ENCODE measurements around the gene SLC16A4. TPM values are rescaled to one million over a fixed set of nuclear protein-coding genes. Genes with fewer than 3 reads are reported as not detected.
A peak's percentile ranks its signal among the peaks of the same experiment; 100 is the strongest.
"Not testable (repeated sequence)": the region's sequence is repeated elsewhere in the genome, so short reads cannot be mapped to it uniquely, and the experiment has no call there.

The SLC16A4 gene
- polyA plus RNA-seq, 1 donor from 2014 or later = 3.6 TPM

- no peak overlapping the region for H3K27ac Mint-ChIP-seq
- H3K27me3 Mint-ChIP-seq = peaks cover 5% of the 10 kb centered on the region
- peaks cover 0 to 4% (median 3%) of the 10 kb centered on the region in 3 donors for H3K9me3 Mint-ChIP-seq
- no peak overlapping the region for H3K4me3 Mint-ChIP-seq
- H3K4me1 Mint-ChIP-seq = no peaks in the 10 kb centered on the region
- no peaks in the 10 kb centered on the region for H3K36me3 Mint-ChIP-seq
Measured at GRCh38 chr1:110420874-110421793, 30.3 kb upstream of the SLC16A4 start.

- Mint-ChIP-seq H3K27ac (no peak overlapping the region), H3K27me3 (peaks cover 4% of the 10 kb centered on the region), H3K4me1 (no peaks in the 10 kb centered on the region), H3K4me3 (no peak overlapping the region), H3K9me3 (peaks cover 0 to 4% (median 3%) of the 10 kb centered on the region in 3 donors), H3K36me3 (no peaks in the 10 kb centered on the region)
Measured at GRCh38 chr1:110420023-110420662, 29.3 kb upstream of the SLC16A4 start.

GRCh38 chr1:110418729-110419128, 27.9 kb upstream of the SLC16A4 start:
- H3K27me3 Mint-ChIP-seq = peaks cover 2% of the 10 kb centered on the region
- H3K9me3 Mint-ChIP-seq = peaks cover 0 to 4% (median 3%) of the 10 kb centered on the region in 3 donors
- no peak overlapping the region for H3K27ac Mint-ChIP-seq
- H3K4me3 Mint-ChIP-seq = no peak overlapping the region
- H3K4me1 Mint-ChIP-seq = peaks cover 0 to 2% (median 0%) of the 10 kb centered on the region in 3 donors
- H3K36me3 Mint-ChIP-seq = no peaks in the 10 kb centered on the region

- H3K36me3 Mint-ChIP-seq, H3K9me3 Mint-ChIP-seq, H3K4me3 Mint-ChIP-seq, H3K27me3 Mint-ChIP-seq: not testable (repeated sequence)
- H3K4me1 Mint-ChIP-seq = peaks cover 4 to 14% (median 12%) of the 10 kb centered on the region in 3 donors
- H3K27ac Mint-ChIP-seq = peak overlapping the region in 2 of 3 donors; percentile 28 to 42
Measured at GRCh38 chr1:110413045-110413444, 22.2 kb upstream of the SLC16A4 start.

- Mint-ChIP-seq H3K36me3 (peaks cover 4% of the 10 kb centered on the region), H3K4me1 (peaks cover 9 to 18% (median 16%) of the 10 kb centered on the region in 3 donors), H3K27me3 (no peaks in the 10 kb centered on the region), H3K27ac (peak overlapping the region; percentile 28 to 85 (median 42)), H3K4me3 (peak overlapping the region in 2 of 4 donors; percentile 6 to 86), H3K9me3 (no peaks in the 10 kb centered on the region)
Measured at GRCh38 chr1:110412576-110412975, 21.8 kb upstream of the SLC16A4 start.

GRCh38 chr1:110411173-110411735, 20.4 kb upstream of the SLC16A4 start:
- H3K4me1 Mint-ChIP-seq = peaks cover 13 to 20% (median 20%) of the 10 kb centered on the region in 3 donors
- H3K27me3 Mint-ChIP-seq = no peaks in the 10 kb centered on the region
- H3K4me3 Mint-ChIP-seq = peak overlapping the region in 1 of 4 donors; percentile 41
- peaks cover 7% of the 10 kb centered on the region for H3K36me3 Mint-ChIP-seq
- H3K27ac Mint-ChIP-seq = peak overlapping the region in 1 of 3 donors; percentile 12
- no peaks in the 10 kb centered on the region for H3K9me3 Mint-ChIP-seq

- H3K4me3 Mint-ChIP-seq = peak overlapping the region in 3 of 4 donors; percentile 80 to 86 (median 81)
- no peaks in the 10 kb centered on the region for H3K27me3 Mint-ChIP-seq
- peak overlapping the region in 1 of 3 donors; percentile 63 for H3K27ac Mint-ChIP-seq
- peaks cover 17 to 23% (median 21%) of the 10 kb centered on the region in 3 donors for H3K4me1 Mint-ChIP-seq
- H3K36me3 Mint-ChIP-seq = peaks cover 7% of the 10 kb centered on the region
- H3K9me3 Mint-ChIP-seq = no peaks in the 10 kb centered on the region
Measured at GRCh38 chr1:110409316-110409715, 18.5 kb upstream of the SLC16A4 start.

GRCh38 chr1:110408488-110408887, 17.7 kb upstream of the SLC16A4 start:
- Mint-ChIP-seq H3K27me3 (no peaks in the 10 kb centered on the region), H3K4me1 (peaks cover 17 to 23% (median 21%) of the 10 kb centered on the region in 3 donors), H3K9me3 (no peaks in the 10 kb centered on the region), H3K4me3 (peak overlapping the region; percentile 67 to 100 (median 83)), H3K36me3 (peaks cover 7% of the 10 kb centered on the region), H3K27ac (peak overlapping the region; percentile 63 to 100 (median 97))

GRCh38 chr1:110407260-110408210, 16.7 kb upstream of the SLC16A4 start, which contains the start of gene LAMTOR5:
Gene LAMTOR5, minus strand, starts transcription at chr1:110407694. Its CDS starts 74 bp downstream, at chr1:110407620.
- Mint-ChIP-seq H3K27ac (peak within 1 kb of the TSS; percentile 63 to 100 (median 97)), H3K4me1 (peaks cover 14 to 17% (median 16%) of the 10 kb centered on the region in 3 donors), H3K9me3 (no peaks in the 10 kb centered on the region), H3K36me3 (peaks cover 7% of the 10 kb centered on the region), H3K27me3 (no peaks in the 10 kb centered on the region), H3K4me3 (peak within 1 kb of the TSS; percentile 86 to 100 (median 99))

- H3K9me3 Mint-ChIP-seq, H3K27me3 Mint-ChIP-seq: not testable (repeated sequence)
- peak overlapping the region; percentile 86 to 100 (median 99) for H3K4me3 Mint-ChIP-seq
- H3K36me3 Mint-ChIP-seq = peaks cover 12% of the 10 kb centered on the region
- H3K4me1 Mint-ChIP-seq = peaks cover 12 to 16% (median 15%) of the 10 kb centered on the region in 3 donors
- peak overlapping the region; percentile 63 to 100 (median 70) for H3K27ac Mint-ChIP-seq
Measured at GRCh38 chr1:110406407-110406806, 15.6 kb upstream of the SLC16A4 start.

GRCh38 chr1:110404401-110404800, 13.6 kb upstream of the SLC16A4 start:
- Mint-ChIP-seq H3K27ac (peak overlapping the region in 1 of 3 donors; percentile 17), H3K4me3 (no peak overlapping the region), H3K27me3 (no peaks in the 10 kb centered on the region), H3K36me3 (peaks cover 14% of the 10 kb centered on the region), H3K4me1 (peaks cover 12 to 16% (median 15%) of the 10 kb centered on the region in 3 donors), H3K9me3 (no peaks in the 10 kb centered on the region)

GRCh38 chr1:110403805-110404204, 13.0 kb upstream of the SLC16A4 start:
- Mint-ChIP-seq H3K4me1 (peaks cover 12 to 16% (median 15%) of the 10 kb centered on the region in 3 donors), H3K27me3 (no peaks in the 10 kb centered on the region), H3K9me3 (no peaks in the 10 kb centered on the region), H3K27ac (peak overlapping the region in 2 of 3 donors; percentile 17 to 43), H3K36me3 (peaks cover 14% of the 10 kb centered on the region), H3K4me3 (no peak overlapping the region)

- H3K27ac Mint-ChIP-seq, H3K4me3 Mint-ChIP-seq, H3K4me1 Mint-ChIP-seq, H3K9me3 Mint-ChIP-seq, H3K36me3 Mint-ChIP-seq, H3K27me3 Mint-ChIP-seq: not testable (repeated sequence)
Measured at GRCh38 chr1:110396259-110396958, 5.6 kb upstream of the SLC16A4 start.
